ENCODE results near the gene TSKU.

Gene TSKU

GRCh38 chr11:76762356-76762752 is 20.8 kb upstream of the TSKU start:
- Mint-ChIP-seq H3K36me3 (ENCODE audit: low read depth) (no peaks in the 10 kb centered on the region), H3K9me3 (no peaks in the 10 kb centered on the region), H3K27ac (no peak overlapping the region), H3K4me3 (no peak overlapping the region), H3K4me1 (ENCODE audit: low read depth) (peaks cover 3% of the 10 kb centered on the region), H3K27me3 (no peaks in the 10 kb centered on the region)

DNA sequence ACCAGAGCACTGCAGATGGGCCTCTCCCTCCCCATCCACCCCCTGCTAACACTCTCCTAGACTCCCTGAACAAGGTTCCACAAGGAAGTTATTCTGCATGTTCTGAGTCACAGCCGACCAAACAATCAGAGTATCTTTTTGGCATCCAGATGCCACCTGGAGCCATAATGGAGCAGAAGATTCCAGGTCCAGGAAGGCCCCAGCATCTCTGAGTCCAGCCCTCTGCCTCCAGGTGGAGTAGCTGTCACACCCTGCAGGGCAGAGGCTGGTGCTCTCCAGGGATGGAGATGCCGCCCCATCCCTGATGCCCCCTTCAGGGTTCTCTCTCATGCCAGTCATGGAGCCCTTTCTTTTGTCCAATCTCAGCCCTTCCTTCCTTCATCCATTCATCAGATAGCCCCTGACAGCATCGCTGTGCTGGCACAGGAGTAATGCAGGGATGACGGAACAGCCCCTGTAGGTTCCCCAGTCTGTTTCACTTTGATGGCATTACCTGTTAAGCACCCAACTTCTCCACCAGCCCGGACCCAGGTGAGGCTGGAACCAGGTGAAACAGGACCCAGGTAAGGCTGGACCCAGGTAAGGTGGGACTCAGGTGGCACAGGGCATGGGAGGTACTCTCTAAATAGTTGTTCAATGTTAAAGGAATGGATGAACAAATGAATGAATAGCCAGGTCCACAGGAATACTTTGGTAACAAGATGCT is 20.1 kb upstream of the TSKU start:
- Mint-ChIP-seq H3K9me3 (no peaks in the 10 kb centered on the region), H3K27ac (no peak overlapping the region), H3K27me3 (no peaks in the 10 kb centered on the region)

GRCh38 chr11:76763573-76764346 is 19.4 kb upstream of the TSKU start:
- Mint-ChIP-seq H3K4me1 (ENCODE audit: low read depth) (peaks cover 17% of the 10 kb centered on the region), H3K36me3 (ENCODE audit: low read depth) (no peaks in the 10 kb centered on the region), H3K27me3 (no peaks in the 10 kb centered on the region)

More for the DNA sequence above, 20.1 kb upstream of the TSKU start:
- Mint-ChIP-seq H3K4me3 (no peak overlapping the region), H3K36me3 (ENCODE audit: low read depth) (no peaks in the 10 kb centered on the region), H3K4me1 (ENCODE audit: low read depth) (peaks cover 10% of the 10 kb centered on the region)

GRCh38 chr11:76764941-76765665 is 18.1 kb upstream of the TSKU start:
- H3K4me3 Mint-ChIP-seq = no peak overlapping the region
- H3K9me3 Mint-ChIP-seq = no peaks in the 10 kb centered on the region
- H3K27ac Mint-ChIP-seq = no peak overlapping the region
- H3K27me3 Mint-ChIP-seq = no peaks in the 10 kb centered on the region
- H3K4me1 Mint-ChIP-seq (ENCODE audit: low read depth) = peaks cover 19% of the 10 kb centered on the region
- no peaks in the 10 kb centered on the region for H3K36me3 Mint-ChIP-seq (ENCODE audit: low read depth)

More at GRCh38 chr11:76763573-76764346, 19.4 kb upstream of the TSKU start:
- no peaks in the 10 kb centered on the region for H3K9me3 Mint-ChIP-seq
- H3K27ac Mint-ChIP-seq = no peak overlapping the region
- no peak overlapping the region for H3K4me3 Mint-ChIP-seq

GRCh38 chr11:76765863-76766350 is 17.2 kb upstream of the TSKU start:
- H3K4me3 Mint-ChIP-seq = no peak overlapping the region
- H3K36me3 Mint-ChIP-seq (ENCODE audit: low read depth) = no peaks in the 10 kb centered on the region
- peaks cover 19% of the 10 kb centered on the region for H3K4me1 Mint-ChIP-seq (ENCODE audit: low read depth)
- H3K27me3 Mint-ChIP-seq = no peaks in the 10 kb centered on the region
- no peak overlapping the region for H3K27ac Mint-ChIP-seq
- no peaks in the 10 kb centered on the region for H3K9me3 Mint-ChIP-seq

GRCh38 chr11:76766521-76766920 is 16.6 kb upstream of the TSKU start:
- no peaks in the 10 kb centered on the region for H3K9me3 Mint-ChIP-seq
- no peaks in the 10 kb centered on the region for H3K36me3 Mint-ChIP-seq (ENCODE audit: low read depth)
- H3K4me1 Mint-ChIP-seq (ENCODE audit: low read depth) = peaks cover 19% of the 10 kb centered on the region
- H3K27ac Mint-ChIP-seq = no peak overlapping the region
- no peak overlapping the region for H3K4me3 Mint-ChIP-seq
- H3K27me3 Mint-ChIP-seq = no peaks in the 10 kb centered on the region

- Mint-ChIP-seq H3K36me3 (ENCODE audit: low read depth) (no peaks in the 10 kb centered on the region), H3K27me3 (no peaks in the 10 kb centered on the region), H3K27ac (no peak overlapping the region), H3K9me3 (no peaks in the 10 kb centered on the region), H3K4me1 (ENCODE audit: low read depth) (peaks cover 19% of the 10 kb centered on the region), H3K4me3 (no peak overlapping the region)
These were observed 15.5 kb upstream of the TSKU start for GRCh38 chr11:76767659-76768058.

DNA sequence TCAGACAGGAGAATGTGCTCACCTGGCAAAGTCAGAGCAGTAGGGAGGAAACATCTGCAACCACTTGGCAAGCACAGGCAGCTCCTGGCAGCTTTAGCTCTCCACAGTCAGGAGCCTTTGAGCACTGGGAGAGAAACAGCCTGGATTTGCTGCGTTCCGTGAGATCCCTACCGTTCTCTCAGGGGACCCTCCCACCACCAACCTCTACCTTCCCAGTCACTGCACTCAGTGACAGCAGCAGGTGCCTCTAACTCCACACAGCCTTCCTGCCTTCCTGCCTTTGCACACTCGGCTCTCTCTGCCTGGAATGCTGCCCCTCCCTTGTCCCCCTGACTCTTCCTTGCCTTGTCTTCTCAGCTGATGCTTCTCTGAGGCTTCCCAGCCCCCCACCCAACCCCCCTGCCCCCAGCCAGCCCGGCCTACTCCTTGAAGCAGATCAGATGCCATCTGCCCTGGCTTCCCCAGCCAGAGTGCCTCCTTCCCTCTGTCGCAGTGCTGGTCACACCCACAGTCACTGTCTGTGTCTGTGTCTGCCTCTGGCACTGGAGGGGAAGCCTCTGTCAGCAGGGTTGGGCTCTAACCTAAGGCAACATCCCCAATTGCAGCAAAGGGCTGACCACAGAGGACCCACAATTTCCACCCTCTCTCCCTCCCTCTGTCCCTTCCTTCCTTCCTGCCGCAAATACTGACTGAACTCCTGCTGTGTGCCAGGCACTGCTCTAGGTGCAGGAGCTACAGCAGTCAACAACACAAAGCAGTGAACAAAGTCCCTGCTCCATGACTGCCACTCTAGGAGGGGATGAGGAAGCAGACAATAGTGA is 14.9 kb upstream of the TSKU start:
- Mint-ChIP-seq H3K36me3 (ENCODE audit: low read depth) (no peaks in the 10 kb centered on the region), H3K4me3 (no peak overlapping the region), H3K9me3 (no peaks in the 10 kb centered on the region), H3K27me3 (no peaks in the 10 kb centered on the region), H3K4me1 (ENCODE audit: low read depth) (peaks cover 19% of the 10 kb centered on the region), H3K27ac (no peak overlapping the region)

- peaks cover 19% of the 10 kb centered on the region for H3K4me1 Mint-ChIP-seq (ENCODE audit: low read depth)
- no peaks in the 10 kb centered on the region for H3K36me3 Mint-ChIP-seq (ENCODE audit: low read depth)
- no peak overlapping the region for H3K4me3 Mint-ChIP-seq
- H3K27ac Mint-ChIP-seq = no peak overlapping the region
- no peaks in the 10 kb centered on the region for H3K9me3 Mint-ChIP-seq
- no peaks in the 10 kb centered on the region for H3K27me3 Mint-ChIP-seq
These were observed 14.1 kb upstream of the TSKU start for GRCh38 chr11:76768909-76769560.

DNA sequence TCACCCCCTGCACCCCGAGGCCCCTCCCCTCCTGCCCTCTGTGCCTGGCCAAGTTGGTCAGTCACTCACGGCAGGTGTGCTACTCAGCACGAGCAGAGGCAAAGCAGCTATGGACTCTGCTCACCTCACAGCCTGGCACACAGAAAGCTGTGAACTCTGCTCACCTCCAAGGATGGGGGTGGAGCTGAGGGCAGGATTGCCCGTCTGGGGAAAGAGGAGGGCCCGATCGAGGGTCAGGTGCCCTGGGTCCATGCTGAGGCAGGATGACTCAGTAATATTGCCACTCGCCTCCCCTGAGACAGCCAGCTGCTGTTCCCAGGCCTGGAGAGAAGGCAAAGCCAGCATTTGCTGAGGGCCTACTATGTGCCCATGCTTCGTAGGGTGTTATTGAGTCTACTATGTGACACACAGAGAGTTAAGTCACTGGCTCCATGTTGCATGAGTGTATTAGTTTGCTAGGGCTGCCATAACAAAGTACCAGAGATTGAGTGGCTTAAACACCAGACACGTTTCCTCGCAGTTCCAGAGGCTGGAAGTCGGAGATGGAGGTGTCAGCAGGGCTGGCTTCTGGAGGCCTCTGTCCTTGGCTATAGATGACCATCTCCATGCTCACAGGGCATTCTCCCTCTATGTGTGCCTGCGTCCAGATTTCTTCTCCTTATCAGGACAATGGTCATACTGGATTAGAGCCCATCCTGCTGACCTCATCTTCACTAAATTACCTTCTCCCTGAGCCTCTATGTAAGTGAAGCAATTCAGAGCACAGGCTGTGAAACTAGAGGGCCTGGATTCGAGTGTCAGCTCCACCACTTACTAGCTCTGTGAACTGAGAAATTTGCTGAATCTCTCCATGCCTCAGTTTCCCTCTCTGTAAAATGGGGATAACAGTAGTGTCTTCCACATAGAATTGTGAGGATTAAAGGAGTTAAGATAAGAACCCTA is 13.2 kb upstream of the TSKU start:
- H3K27me3 Mint-ChIP-seq = no peaks in the 10 kb centered on the region
- no peak overlapping the region for H3K27ac Mint-ChIP-seq
- peaks cover 19% of the 10 kb centered on the region for H3K4me1 Mint-ChIP-seq (ENCODE audit: low read depth)
- H3K9me3 Mint-ChIP-seq = peaks cover 5% of the 10 kb centered on the region
- no peaks in the 10 kb centered on the region for H3K36me3 Mint-ChIP-seq (ENCODE audit: low read depth)
- H3K4me3 Mint-ChIP-seq = no peak overlapping the region

DNA sequence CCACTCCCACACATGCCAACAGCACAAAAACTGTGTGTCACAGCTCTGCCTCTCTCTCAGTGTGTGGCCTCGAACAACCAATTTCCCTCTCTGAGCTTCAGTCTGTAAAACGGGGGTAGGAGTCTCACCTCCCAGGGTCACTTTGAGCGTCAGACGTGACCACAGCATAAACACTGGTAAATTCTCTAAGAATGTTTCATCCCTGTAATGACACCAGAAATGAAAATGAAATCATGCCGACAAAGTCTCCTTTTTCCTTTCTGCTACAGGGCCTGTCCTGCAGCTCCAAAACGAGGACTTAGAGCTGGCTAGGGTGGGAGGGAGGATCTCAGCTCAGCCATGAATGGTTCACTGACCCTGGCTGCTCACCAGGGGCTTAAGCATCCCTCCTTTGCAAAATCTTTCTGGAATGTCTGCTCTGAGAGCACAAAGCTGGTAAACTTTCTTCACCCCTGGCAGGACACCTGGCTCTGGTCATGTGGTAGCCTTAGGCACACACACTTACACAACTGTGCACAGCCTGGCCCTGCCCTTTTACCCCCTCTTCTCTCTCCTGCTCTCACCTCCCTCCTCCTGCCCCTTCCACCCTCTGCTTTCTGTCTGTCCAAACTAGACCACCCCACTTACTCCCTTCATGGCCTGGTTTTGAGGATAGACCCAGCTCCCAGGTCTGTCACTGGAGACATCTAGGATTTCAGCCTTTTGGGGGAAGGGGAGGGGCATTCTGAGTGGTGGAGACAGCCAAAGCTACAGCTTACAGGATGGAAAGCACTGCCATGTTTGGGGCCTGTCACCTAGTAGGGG is 12.3 kb upstream of the TSKU start:
- peaks cover 5% of the 10 kb centered on the region for H3K9me3 Mint-ChIP-seq
- peaks cover 19% of the 10 kb centered on the region for H3K4me1 Mint-ChIP-seq (ENCODE audit: low read depth)
- H3K27me3 Mint-ChIP-seq = no peaks in the 10 kb centered on the region
- no peak overlapping the region for H3K27ac Mint-ChIP-seq
- no peaks in the 10 kb centered on the region for H3K36me3 Mint-ChIP-seq (ENCODE audit: low read depth)
- no peak overlapping the region for H3K4me3 Mint-ChIP-seq

GRCh38 chr11:76771446-76772099 is 11.6 kb upstream of the TSKU start:
- Mint-ChIP-seq H3K4me1 (ENCODE audit: low read depth) (peaks cover 19% of the 10 kb centered on the region), H3K4me3 (no peak overlapping the region), H3K27ac (no peak overlapping the region), H3K9me3 (peaks cover 7% of the 10 kb centered on the region), H3K27me3 (peaks cover under 1% of the 10 kb centered on the region), H3K36me3 (ENCODE audit: low read depth) (no peaks in the 10 kb centered on the region)
